ENCODE results near the gene WNT5B. TPM values are rescaled to one million over a fixed set of nuclear protein-coding genes. Genes with fewer than 3 reads are reported as not detected.

Gene WNT5B
- total RNA-seq, 4 donors from 2014 or later: 0.53 to 9.1 (median 0.94) TPM; not detected in 1

- Histone ChIP-seq H3K4me1 (peaks cover 0 to 14% (median 0%) of the 10 kb centered on the region in 4 donors), H3K27me3 (no peaks in the 10 kb centered on the region), H3K27ac (no peak overlapping the region), H3K4me3 (no peak overlapping the region), H3K36me3 (peaks cover 0 to 4% (median 0%) of the 10 kb centered on the region in 3 donors), H3K9me3 (no peaks in the 10 kb centered on the region)
- TF ChIP-seq POLR2A (IDR thresholded peaks at IDR 0.05) (no peak), CTCF (IDR thresholded peaks at IDR 0.05) (peak; percentile 76 to 94 (median 86))
- peak in 2 of 3 donors; percentile 61 to 89 for DNase-seq
Observed at GRCh38 chr12:1583421-1584078, 45.5 kb upstream of the WNT5B start.

- no peak overlapping the region for H3K27ac ChIP-seq
Observed at GRCh38 chr12:1584326-1584725, 44.7 kb upstream of the WNT5B start.

GRCh38 chr12:1587927-1588574 is 41.0 kb upstream of the WNT5B start:
- TF ChIP-seq POLR2A (IDR thresholded peaks at IDR 0.05) (no peak), CTCF (IDR thresholded peaks at IDR 0.05) (no peak)
- H3K4me1 ChIP-seq: peaks cover 0 to 48% (median 11%) of the 10 kb centered on the region in 4 donors
- H3K36me3 ChIP-seq: peaks cover 0 to 4% (median 0%) of the 10 kb centered on the region in 3 donors
- H3K27ac ChIP-seq: no peak overlapping the region
- no peaks in the 10 kb centered on the region for H3K27me3 ChIP-seq
- DNase-seq: no peak
- H3K9me3 ChIP-seq: no peaks in the 10 kb centered on the region
- H3K4me3 ChIP-seq: no peak overlapping the region

More at GRCh38 chr12:1584326-1584725, 44.7 kb upstream of the WNT5B start:
- H3K36me3 ChIP-seq: peaks cover 0 to 4% (median 0%) of the 10 kb centered on the region in 3 donors
- no peak for TF ChIP-seq POLR2A (IDR thresholded peaks at IDR 0.05)
- TF ChIP-seq CTCF (IDR thresholded peaks at IDR 0.05): no peak
- no peaks in the 10 kb centered on the region for H3K9me3 ChIP-seq
- H3K4me1 ChIP-seq: peaks cover 0 to 14% (median 0%) of the 10 kb centered on the region in 4 donors
- no peak for DNase-seq
- H3K27me3 ChIP-seq: no peaks in the 10 kb centered on the region
- H3K4me3 ChIP-seq: no peak overlapping the region

- no peaks in the 10 kb centered on the region for H3K9me3 ChIP-seq
- DNase-seq: no peak
- H3K27ac ChIP-seq: no peak overlapping the region
- no peak overlapping the region for H3K4me3 ChIP-seq
- H3K4me1 ChIP-seq: peaks cover 0 to 47% (median 11%) of the 10 kb centered on the region in 4 donors
- peaks cover 0 to 4% (median 0%) of the 10 kb centered on the region in 3 donors for H3K36me3 ChIP-seq
- H3K27me3 ChIP-seq: no peaks in the 10 kb centered on the region
- TF ChIP-seq POLR2A (IDR thresholded peaks at IDR 0.05) (no peak), CTCF (IDR thresholded peaks at IDR 0.05) (no peak)
Observed at GRCh38 chr12:1588575-1588947, 40.5 kb upstream of the WNT5B start.

GRCh38 chr12:1590221-1590979 is 38.6 kb upstream of the WNT5B start:
- Histone ChIP-seq H3K4me1 (peaks cover 2 to 51% (median 11%) of the 10 kb centered on the region in 4 donors), H3K27me3 (no peaks in the 10 kb centered on the region), H3K9me3 (no peaks in the 10 kb centered on the region), H3K36me3 (peaks cover 0 to 4% (median 0%) of the 10 kb centered on the region in 3 donors), H3K27ac (peak overlapping the region in 3 of 4 donors; percentile 9 to 49 (median 25)), H3K4me3 (peak overlapping the region in 2 of 4 donors; percentile 32 to 61)
- no peak for DNase-seq
- TF ChIP-seq CTCF (IDR thresholded peaks at IDR 0.05) (no peak), POLR2A (IDR thresholded peaks at IDR 0.05) (no peak)

All from Peyer's patch (tissue), 4 donors.